ENCODE results near the gene FBXL3. TPM values are rescaled to one million over a fixed set of nuclear protein-coding genes. Genes with fewer than 3 reads are reported as not detected.

Gene FBXL3
- polyA plus RNA-seq, 1 donor (not counting 4 experiments of a cell fraction or from before 2014, with no cell fraction given): 25.4 TPM

DNA sequence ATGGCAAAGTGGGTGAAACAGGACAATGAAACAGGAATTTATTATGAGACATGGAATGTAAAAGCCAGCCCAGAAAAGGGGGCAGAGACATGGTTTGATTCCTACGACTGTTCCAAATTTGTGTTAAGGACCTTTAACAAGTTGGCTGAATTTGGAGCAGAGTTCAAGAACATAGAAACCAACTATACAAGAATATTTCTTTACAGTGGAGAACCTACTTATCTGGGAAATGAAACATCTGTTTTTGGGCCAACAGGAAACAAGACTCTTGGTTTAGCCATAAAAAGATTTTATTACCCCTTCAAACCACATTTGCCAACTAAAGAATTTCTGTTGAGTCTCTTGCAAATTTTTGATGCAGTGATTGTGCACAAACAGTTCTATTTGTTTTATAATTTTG is 26.5 kb downstream of the FBXL3 start:
- Histone ChIP-seq H3K4me3 (ENCODE audit: control insufficient read depth in 2 of 3, extremely low read depth in 1 of 3, insufficient read depth in 2 of 3, low read depth in 1 of 3, low read length in 3 of 3) (no peak overlapping the region), H4K20me1 (ENCODE audit: control insufficient read depth, extremely low read depth, insufficient read depth, low read length) (no peaks in the 10 kb centered on the region), H3K9me3 (ENCODE audit: control insufficient read depth, low read depth, low read length) (no peaks in the 10 kb centered on the region), H3K9ac (ENCODE audit: control insufficient read depth, extremely low read depth, insufficient read depth, low read length) (no peak overlapping the region), H3K27ac (ENCODE audit: control insufficient read depth, insufficient read depth, low read length) (no peak overlapping the region), H3K9me1 (ENCODE audit: control insufficient read depth, extremely low read depth, insufficient read depth, low read length) (no peaks in the 10 kb centered on the region), H3K36me3 (ENCODE audit: control insufficient read depth in 2 of 2, extremely low read depth in 1 of 2, insufficient read depth in 2 of 2, low read length in 2 of 2) (peaks cover 7 to 11% of the 10 kb centered on the region in 2 experiments), H2AFZ (ENCODE audit: control insufficient read depth, low read length) (no peak overlapping the region), H3K4me2 (ENCODE audit: control insufficient read depth, extremely low read depth, insufficient read depth, low read depth, low read length) (no peak overlapping the region), H3K27me3 (ENCODE audit: control insufficient read depth, extremely low read depth, insufficient read depth, low read length) (no peaks in the 10 kb centered on the region), H3K79me2 (ENCODE audit: control insufficient read depth, insufficient read depth, low read length) (peaks cover 6% of the 10 kb centered on the region), H3K4me1 (ENCODE audit: control insufficient read depth, extremely low read depth, insufficient read depth, low read length) (no peaks in the 10 kb centered on the region)
- no peak for TF ChIP-seq CTCF (optimal IDR thresholded peaks at IDR 0.05 in 1 of 3, IDR thresholded peaks at IDR 0.05 in 1 of 3, conservative IDR thresholded peaks at IDR 0.05 in 1 of 3; ENCODE audit: extremely low read depth in 1 of 3, insufficient read depth in 2 of 3, low read length in 3 of 3)
- dilution Hi-C loops (cut with MboI; ENCODE audit: extremely low pct_ligation_motif_present, low sequenced_read_pairs): no loop called here
- no peak for FAIRE-seq
- DNase-seq (ENCODE audit: low read depth, low spot score): no peak

GRCh38 chr13:76994281-76994680 is 32.7 kb downstream of the FBXL3 start:
- peaks cover 25% of the 10 kb centered on the region for H3K79me2 ChIP-seq (ENCODE audit: control insufficient read depth, insufficient read depth, low read length)
- no peaks in the 10 kb centered on the region for H3K9me3 ChIP-seq (ENCODE audit: control insufficient read depth, low read depth, low read length)
- H3K27ac ChIP-seq (ENCODE audit: control insufficient read depth, insufficient read depth, low read length): peak overlapping the region; percentile 50
- H3K4me1 ChIP-seq (ENCODE audit: control insufficient read depth, extremely low read depth, insufficient read depth, low read length): peaks cover 26% of the 10 kb centered on the region
- dilution Hi-C loops (cut with MboI; ENCODE audit: extremely low pct_ligation_motif_present, low sequenced_read_pairs): no loop called here
- DNase-seq (ENCODE audit: low read depth, low spot score) (peak; percentile 46), FAIRE-seq (peak; percentile 66)
- no peaks in the 10 kb centered on the region for H4K20me1 ChIP-seq (ENCODE audit: control insufficient read depth, extremely low read depth, insufficient read depth, low read length)
- H3K4me2 ChIP-seq (ENCODE audit: control insufficient read depth, extremely low read depth, insufficient read depth, low read depth, low read length): peak overlapping the region; percentile 99
- H3K4me3 ChIP-seq (ENCODE audit: control insufficient read depth in 2 of 3, extremely low read depth in 1 of 3, insufficient read depth in 2 of 3, low read depth in 1 of 3, low read length in 3 of 3): peak overlapping the region in 2 of 3 experiments; percentile 19 to 34
- H3K36me3 ChIP-seq (ENCODE audit: control insufficient read depth in 2 of 2, extremely low read depth in 1 of 2, insufficient read depth in 2 of 2, low read length in 2 of 2): peaks cover 4% of the 10 kb centered on the region in 2 experiments
- H3K9me1 ChIP-seq (ENCODE audit: control insufficient read depth, extremely low read depth, insufficient read depth, low read length): no peaks in the 10 kb centered on the region
- peak overlapping the region; percentile 19 for H3K9ac ChIP-seq (ENCODE audit: control insufficient read depth, extremely low read depth, insufficient read depth, low read length)
- no peak overlapping the region for H2AFZ ChIP-seq (ENCODE audit: control insufficient read depth, low read length)
- no peaks in the 10 kb centered on the region for H3K27me3 ChIP-seq (ENCODE audit: control insufficient read depth, extremely low read depth, insufficient read depth, low read length)
- TF ChIP-seq EZH2 (IDR thresholded peaks at IDR 0.05; ENCODE audit: low read length): no peak
- no peak for TF ChIP-seq CTCF (optimal IDR thresholded peaks at IDR 0.05 in 1 of 3, IDR thresholded peaks at IDR 0.05 in 1 of 3, conservative IDR thresholded peaks at IDR 0.05 in 1 of 3; ENCODE audit: extremely low read depth in 1 of 3, insufficient read depth in 2 of 3, low read length in 3 of 3)
